Superior temporal gyrus (tissue), 1 donor: ENCODE data around the gene HERC3.

Source experiments
- DNase-seq: peaks from one replicate; pipeline ENCODE4 v3.0.0-alpha.2; 2016; ENCODE audit errors: extremely low spot score

Gene HERC3

DNA sequence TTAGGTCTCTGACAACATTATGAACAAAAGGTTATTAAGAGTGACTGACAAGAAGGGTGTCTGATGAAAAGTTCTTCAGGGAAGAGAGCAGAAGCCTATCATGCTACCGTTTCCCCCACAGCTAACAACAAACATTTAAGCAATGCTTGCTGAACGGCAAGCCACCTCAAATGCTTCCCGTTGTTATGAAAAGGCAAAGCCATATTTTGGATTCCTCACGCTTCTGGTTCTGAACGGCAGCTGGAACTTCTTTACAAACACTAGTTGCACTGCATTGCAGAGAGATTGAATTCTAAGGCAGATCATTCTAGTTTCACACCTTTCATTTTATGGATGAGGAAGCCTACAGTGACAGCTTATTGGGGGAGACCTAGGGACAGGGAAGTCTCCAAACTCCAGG lies 153.9 kb downstream of the HERC3 start:
- DNase-seq: no peak

DNA sequence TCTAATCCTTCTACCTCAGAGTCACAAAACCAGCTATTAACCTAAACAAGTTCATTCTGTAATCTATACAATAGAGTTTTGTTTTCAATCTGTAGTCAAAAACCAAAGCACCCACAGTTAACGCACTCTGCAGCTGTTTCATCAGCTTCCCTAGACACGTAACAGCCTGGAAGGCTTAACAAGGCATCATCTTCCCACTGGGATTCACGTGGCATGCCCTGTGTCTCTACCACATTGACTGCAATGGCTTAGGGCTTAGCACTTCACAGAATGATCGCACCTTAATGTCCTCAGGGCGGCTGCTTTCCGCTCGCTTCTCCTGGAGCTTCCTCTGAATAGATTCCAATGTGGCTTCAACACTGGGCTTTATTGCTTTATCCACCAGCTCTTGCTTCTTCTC lies 155.1 kb downstream of the HERC3 start:
- no peak for DNase-seq

DNA sequence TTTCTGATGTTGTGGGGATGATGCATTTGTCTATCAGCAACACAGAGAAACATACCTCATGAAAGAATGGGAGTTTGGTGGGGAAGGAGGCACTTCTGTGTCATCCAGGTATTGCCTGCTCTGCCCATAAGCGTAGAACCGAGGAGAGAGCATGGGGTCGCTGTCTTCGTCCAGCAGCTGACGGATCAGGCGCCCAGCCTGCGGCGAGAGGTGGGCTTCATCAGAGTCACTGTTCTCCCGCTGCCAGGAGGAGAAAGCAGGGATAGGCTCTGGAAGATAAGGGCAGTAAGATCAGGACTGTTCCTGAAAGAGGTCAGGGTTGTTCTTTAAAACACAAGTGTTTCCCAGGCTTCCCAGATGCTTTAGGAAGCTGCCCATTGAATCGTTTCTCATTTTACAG lies 158.1 kb downstream of the HERC3 start:
- no peak for DNase-seq

DNA sequence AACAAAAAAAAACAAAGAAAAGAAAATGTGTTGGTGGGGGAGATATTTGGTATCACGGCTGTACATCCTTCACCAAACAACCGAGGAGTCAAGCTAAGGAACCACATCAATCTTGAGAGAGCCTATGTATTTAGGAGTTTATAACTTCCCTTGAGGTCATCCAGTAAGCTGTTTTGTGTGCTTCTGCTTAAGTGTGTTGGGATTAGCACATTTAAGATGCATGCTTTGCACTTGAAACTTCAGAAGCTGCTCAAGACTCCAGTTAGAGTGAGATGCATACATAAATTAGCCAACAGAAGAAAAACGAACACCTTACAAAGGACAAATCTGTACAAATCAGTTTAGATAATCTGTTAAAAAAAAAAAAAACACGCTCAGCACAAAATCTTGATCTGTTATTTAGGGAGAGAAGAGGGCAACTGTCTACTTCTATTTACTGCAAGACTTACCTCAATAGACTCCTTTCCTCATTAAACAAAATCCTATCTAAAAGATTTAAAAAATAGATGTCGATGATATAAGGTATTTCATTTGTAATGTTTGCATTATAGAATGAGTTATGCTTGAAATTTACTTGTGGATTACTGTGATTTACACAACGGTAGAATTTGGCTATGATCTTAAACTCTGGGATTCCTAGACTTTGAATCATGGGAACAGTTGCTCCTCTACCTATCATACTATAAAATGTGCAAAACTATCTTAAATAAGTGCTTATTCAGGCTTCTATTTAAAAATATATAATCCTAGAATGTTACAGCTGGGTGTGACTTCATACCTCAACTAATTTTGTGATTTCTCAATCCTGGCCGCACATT lies 159.2 kb downstream of the HERC3 start:
- DNase-seq: no peak

DNA sequence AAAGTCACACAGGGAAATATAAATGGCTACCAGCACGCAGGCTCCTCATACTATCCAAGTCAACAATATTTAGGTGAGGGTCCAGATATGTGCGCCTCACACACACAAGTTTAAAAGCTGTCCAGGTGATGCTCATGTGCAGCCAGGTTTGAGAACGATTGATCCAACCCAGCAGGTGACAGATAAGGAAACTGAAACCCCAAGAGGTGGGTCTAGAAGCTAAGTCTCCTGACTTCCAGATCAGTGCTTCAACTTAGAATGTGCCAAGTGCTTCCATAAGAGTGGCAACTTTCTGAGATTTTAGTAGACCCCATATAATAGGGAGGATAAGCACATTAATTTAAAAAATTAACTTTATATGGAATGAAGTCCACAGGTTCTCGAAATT lies 159.8 kb downstream of the HERC3 start:
- DNase-seq: no peak

DNA sequence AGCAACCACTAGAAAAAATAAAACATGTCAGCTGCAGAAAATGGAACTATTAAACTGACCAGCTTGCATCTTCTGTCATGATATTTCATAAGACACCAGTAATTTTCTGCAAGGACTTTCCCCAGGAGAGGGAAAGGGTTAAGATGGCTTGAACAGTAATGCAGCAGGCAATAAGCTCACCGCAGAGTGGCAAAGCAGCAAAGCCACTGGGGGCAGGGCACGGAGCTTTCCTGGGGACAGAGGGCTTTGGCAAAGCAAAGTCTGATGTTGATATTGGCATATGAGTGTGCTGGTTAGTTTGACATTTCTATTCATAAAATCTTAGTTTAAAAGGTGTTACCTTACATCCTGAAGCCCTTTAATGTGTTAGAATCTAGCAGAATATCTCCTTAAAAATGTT lies 160.5 kb downstream of the HERC3 start:
- no peak for DNase-seq

DNA sequence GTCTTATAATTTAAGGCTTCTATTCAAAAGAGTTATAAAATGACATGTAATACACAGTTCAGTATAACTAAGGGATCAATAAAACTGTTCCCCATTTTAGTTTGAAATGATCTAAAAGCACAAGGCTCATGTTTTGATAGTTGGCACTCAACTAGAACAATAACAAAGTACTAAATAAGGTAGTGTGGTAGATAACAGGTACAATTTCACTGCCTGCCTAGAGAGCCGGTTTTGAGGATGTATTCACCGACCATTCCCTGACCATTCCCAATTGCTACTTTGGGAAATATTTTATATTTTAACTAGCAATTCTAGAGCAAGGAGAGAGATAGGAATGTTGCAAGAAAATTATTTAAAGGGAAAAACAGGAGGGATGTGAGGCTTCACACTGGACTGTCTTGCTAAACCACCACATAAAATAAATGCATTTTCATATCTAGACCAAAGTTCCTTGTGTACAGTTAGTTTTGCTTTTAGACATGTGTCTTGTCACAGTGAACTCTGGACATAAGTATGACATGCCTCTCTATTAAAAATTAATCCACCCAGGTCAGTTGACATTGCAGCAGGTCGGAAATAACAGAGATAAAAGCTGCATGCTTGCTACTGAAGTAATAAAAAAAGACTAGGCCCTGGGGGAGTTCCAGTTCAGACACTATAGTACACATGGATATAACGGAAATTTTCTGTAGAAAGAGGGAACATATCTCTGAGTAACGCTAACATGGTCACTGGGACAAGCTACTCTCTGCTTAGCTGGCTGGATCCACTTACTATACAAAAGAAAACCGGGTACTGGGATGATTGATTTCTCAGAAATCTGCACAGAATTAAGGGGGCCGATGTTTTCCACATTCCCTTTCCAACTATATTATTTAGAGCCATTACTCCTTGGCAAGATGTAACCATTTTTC lies 161.6 kb downstream of the HERC3 start:
- DNase-seq: no peak

DNA sequence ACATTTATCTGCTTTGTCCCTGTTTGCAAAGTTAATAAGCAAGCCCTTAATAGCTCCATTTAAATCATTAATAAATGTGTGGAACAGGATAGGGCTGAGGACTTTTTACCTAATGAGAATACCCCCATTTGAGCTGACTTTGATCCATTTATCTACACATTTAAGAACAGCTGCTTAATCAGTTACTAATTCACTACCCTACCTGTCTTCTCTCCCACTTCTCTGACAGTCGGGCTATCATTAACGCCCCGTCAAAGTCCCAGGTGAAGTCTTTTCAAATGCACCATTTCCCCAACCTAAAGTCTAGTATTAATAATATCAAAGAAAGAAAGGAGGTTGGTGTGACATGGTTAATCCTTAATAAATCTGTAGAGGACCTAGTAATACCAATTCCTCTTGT lies 162.5 kb downstream of the HERC3 start:
- no peak for DNase-seq

DNA sequence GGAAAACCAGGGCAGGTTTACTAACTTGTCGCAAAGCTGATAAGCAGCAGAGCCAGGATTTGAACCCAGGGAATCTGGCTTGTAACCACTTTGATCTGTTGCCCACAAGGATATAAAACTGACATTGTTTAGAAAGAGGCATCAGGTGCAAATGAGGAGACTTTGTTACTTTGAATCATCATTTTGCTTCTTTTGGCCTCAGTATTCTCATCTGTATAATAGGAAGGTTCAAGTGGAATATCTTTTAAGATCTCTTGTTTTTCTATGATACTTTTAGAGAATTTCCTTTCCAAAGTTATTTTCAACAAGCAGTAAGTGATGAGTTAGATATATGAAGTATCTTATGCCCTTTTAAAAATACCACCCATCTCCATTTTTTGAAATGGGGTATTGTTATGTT lies 163.2 kb downstream of the HERC3 start:
- DNase-seq: no peak

DNA sequence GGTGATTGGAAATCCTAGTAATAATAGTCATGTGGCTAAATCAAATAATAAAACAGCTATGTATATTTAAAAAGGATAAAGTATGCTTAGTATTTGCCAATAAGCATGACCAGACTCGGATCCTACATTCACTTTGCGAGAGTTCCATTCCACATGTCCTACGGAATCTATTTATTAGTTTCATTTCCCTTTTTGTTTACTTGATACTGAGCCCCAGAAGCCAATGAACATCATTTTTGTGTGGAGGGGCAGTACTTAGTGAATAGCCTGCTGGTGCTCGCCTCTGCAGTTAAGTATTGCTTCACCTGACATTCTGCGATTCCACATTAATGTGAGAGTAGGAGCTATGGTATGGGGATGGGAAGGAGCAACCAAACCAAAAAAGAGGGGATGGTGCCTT lies 163.9 kb downstream of the HERC3 start:
- no peak for DNase-seq

DNA sequence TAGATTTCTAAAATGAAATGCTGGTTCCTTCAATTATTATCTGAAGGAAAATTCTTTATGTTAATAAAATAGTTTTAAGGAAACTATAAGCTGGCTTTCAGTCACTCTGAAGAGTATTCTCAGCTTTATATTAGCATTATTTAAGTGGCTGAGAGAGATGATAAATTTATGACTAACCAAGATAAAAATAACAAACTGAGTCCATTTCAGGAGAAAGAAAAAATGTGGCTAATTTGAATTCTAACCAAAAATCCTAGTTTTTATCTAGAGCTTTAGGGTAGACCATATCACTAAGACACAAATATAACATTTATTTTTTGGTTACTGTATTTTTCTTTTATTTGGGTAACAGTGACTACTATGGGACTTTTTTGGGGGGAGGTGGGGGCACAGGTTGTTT lies 164.8 kb downstream of the HERC3 start:
- DNase-seq: no peak

DNA sequence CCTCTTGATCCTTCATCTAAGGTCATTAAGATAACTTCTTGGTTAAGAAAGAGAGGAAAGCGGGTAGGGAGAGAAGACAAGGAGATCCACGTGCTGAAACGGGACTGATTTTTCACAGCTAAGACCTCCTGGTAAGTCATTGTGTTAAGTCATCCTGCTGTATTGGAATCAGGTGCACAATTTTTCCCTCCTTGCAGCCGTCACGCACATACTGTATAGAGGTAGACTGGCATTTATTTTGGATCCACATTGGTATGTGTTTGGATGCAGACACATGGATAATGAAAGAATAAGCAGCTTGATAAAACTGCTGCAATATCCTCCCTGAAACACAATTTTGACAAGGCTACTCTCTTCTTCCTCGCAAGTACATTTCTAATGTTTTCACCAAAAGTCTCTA lies 165.5 kb downstream of the HERC3 start:
- no peak for DNase-seq
